ENCODE results near the gene SRR.
"Not testable (repeated sequence)": the region's sequence is repeated elsewhere in the genome, so short reads cannot be mapped to it uniquely, and the experiment has no call there.

- TF ChIP-seq FOXA1 (IDR thresholded peaks at IDR 0.05); SP1 (IDR thresholded peaks at IDR 0.05); FOXM1 (IDR thresholded peaks at IDR 0.05; ENCODE audit: borderline replicate concordance); ZNF384 (IDR thresholded peaks at IDR 0.05); TARDBP (IDR thresholded peaks at IDR 0.05); BHLHE40 (IDR thresholded peaks at IDR 0.05; ENCODE audit: borderline replicate concordance); ARNT (IDR thresholded peaks at IDR 0.05); SUZ12 (IDR thresholded peaks at IDR 0.05): not testable (repeated sequence)
Observed at GRCh38 chr17:2258830-2259229, 44.9 kb upstream of the SRR start.
